ENCODE results near the gene PRKN.
A peak's percentile ranks its signal among the peaks of the same experiment; 100 is the strongest.

PRKN gene

GRCh38 chr6:162005372-162005771, 722.2 kb downstream of the PRKN start:
- Histone ChIP-seq H3K27me3 (ENCODE audit: insufficient read depth, low read length) (no peaks in the 10 kb centered on the region), H3K4me1 (ENCODE audit: insufficient read depth, low read length) (no peaks in the 10 kb centered on the region), H3K36me3 (ENCODE audit: insufficient read depth, low read depth, low read length) (no peaks in the 10 kb centered on the region), H3K9ac (ENCODE audit: low read depth, low read length) (no peak overlapping the region), H3K9me3 (ENCODE audit: insufficient read depth, low read depth, low read length) (no peaks in the 10 kb centered on the region), H3K4me3 (ENCODE audit: low read length) (no peak overlapping the region), H3K27ac (ENCODE audit: low read length) (no peak overlapping the region)

GRCh38 chr6:161996783-161997182, 730.8 kb downstream of the PRKN start:
- no peak overlapping the region for H3K9ac ChIP-seq (ENCODE audit: low read depth, low read length)
- H3K36me3 ChIP-seq (ENCODE audit: insufficient read depth, low read depth, low read length): no peaks in the 10 kb centered on the region
- H3K27me3 ChIP-seq (ENCODE audit: insufficient read depth, low read length): no peaks in the 10 kb centered on the region
- H3K4me1 ChIP-seq (ENCODE audit: insufficient read depth, low read length): no peaks in the 10 kb centered on the region
- H3K4me3 ChIP-seq (ENCODE audit: low read length): no peak overlapping the region
- no peak overlapping the region for H3K27ac ChIP-seq (ENCODE audit: low read length)
- H3K9me3 ChIP-seq (ENCODE audit: insufficient read depth, low read depth, low read length): no peaks in the 10 kb centered on the region

- Histone ChIP-seq H3K4me1 (ENCODE audit: insufficient read depth, low read length) (no peaks in the 10 kb centered on the region), H3K27ac (ENCODE audit: low read length) (no peak overlapping the region), H3K9me3 (ENCODE audit: insufficient read depth, low read depth, low read length) (no peaks in the 10 kb centered on the region), H3K4me3 (ENCODE audit: low read length) (no peak overlapping the region), H3K36me3 (ENCODE audit: insufficient read depth, low read depth, low read length) (no peaks in the 10 kb centered on the region), H3K9ac (ENCODE audit: low read depth, low read length) (no peak overlapping the region), H3K27me3 (ENCODE audit: insufficient read depth, low read length) (no peaks in the 10 kb centered on the region)
Measured at GRCh38 chr6:161985876-161986423, 741.6 kb downstream of the PRKN start.

GRCh38 chr6:161984713-161985112, 742.9 kb downstream of the PRKN start:
- Histone ChIP-seq H3K9ac (ENCODE audit: low read depth, low read length) (no peak overlapping the region), H3K9me3 (ENCODE audit: insufficient read depth, low read depth, low read length) (no peaks in the 10 kb centered on the region), H3K4me1 (ENCODE audit: insufficient read depth, low read length) (no peaks in the 10 kb centered on the region), H3K36me3 (ENCODE audit: insufficient read depth, low read depth, low read length) (no peaks in the 10 kb centered on the region), H3K4me3 (ENCODE audit: low read length) (no peak overlapping the region), H3K27ac (ENCODE audit: low read length) (no peak overlapping the region), H3K27me3 (ENCODE audit: insufficient read depth, low read length) (no peaks in the 10 kb centered on the region)

GRCh38 chr6:161976553-161976952, 751.0 kb downstream of the PRKN start:
- peaks cover 13% of the 10 kb centered on the region for H3K9me3 ChIP-seq (ENCODE audit: insufficient read depth, low read depth, low read length)
- no peaks in the 10 kb centered on the region for H3K36me3 ChIP-seq (ENCODE audit: insufficient read depth, low read depth, low read length)
- no peaks in the 10 kb centered on the region for H3K4me1 ChIP-seq (ENCODE audit: insufficient read depth, low read length)
- H3K9ac ChIP-seq (ENCODE audit: low read depth, low read length): no peak overlapping the region
- no peak overlapping the region for H3K4me3 ChIP-seq (ENCODE audit: low read length)
- H3K27me3 ChIP-seq (ENCODE audit: insufficient read depth, low read length): no peaks in the 10 kb centered on the region
- no peak overlapping the region for H3K27ac ChIP-seq (ENCODE audit: low read length)

GRCh38 chr6:161973064-161973463, 754.5 kb downstream of the PRKN start:
- Histone ChIP-seq H3K9ac (ENCODE audit: low read depth, low read length) (no peak overlapping the region), H3K27ac (ENCODE audit: low read length) (no peak overlapping the region), H3K27me3 (ENCODE audit: insufficient read depth, low read length) (no peaks in the 10 kb centered on the region), H3K36me3 (ENCODE audit: insufficient read depth, low read depth, low read length) (no peaks in the 10 kb centered on the region), H3K4me1 (ENCODE audit: insufficient read depth, low read length) (no peaks in the 10 kb centered on the region), H3K4me3 (ENCODE audit: low read length) (no peak overlapping the region), H3K9me3 (ENCODE audit: insufficient read depth, low read depth, low read length) (peaks cover 13% of the 10 kb centered on the region)

GRCh38 chr6:161971043-161971442, 756.5 kb downstream of the PRKN start:
- no peak overlapping the region for H3K27ac ChIP-seq (ENCODE audit: low read length)
- no peaks in the 10 kb centered on the region for H3K4me1 ChIP-seq (ENCODE audit: insufficient read depth, low read length)
- H3K4me3 ChIP-seq (ENCODE audit: low read length): no peak overlapping the region
- H3K9me3 ChIP-seq (ENCODE audit: insufficient read depth, low read depth, low read length): peaks cover 1% of the 10 kb centered on the region; the same call in 1 of the 2 replicates
- no peaks in the 10 kb centered on the region for H3K36me3 ChIP-seq (ENCODE audit: insufficient read depth, low read depth, low read length)
- no peaks in the 10 kb centered on the region for H3K27me3 ChIP-seq (ENCODE audit: insufficient read depth, low read length)
- no peak overlapping the region for H3K9ac ChIP-seq (ENCODE audit: low read depth, low read length)

- Histone ChIP-seq H3K9me3 (ENCODE audit: insufficient read depth, low read depth, low read length) (no peaks in the 10 kb centered on the region), H3K36me3 (ENCODE audit: insufficient read depth, low read depth, low read length) (no peaks in the 10 kb centered on the region), H3K27me3 (ENCODE audit: insufficient read depth, low read length) (no peaks in the 10 kb centered on the region), H3K27ac (ENCODE audit: low read length) (peak overlapping the region; percentile 8), H3K4me1 (ENCODE audit: insufficient read depth, low read length) (peaks cover 16% of the 10 kb centered on the region; the same call in 1 of the 2 replicates), H3K9ac (ENCODE audit: low read depth, low read length) (peak overlapping the region; percentile 34; the same call in 1 of the 2 replicates), H3K4me3 (ENCODE audit: low read length) (peak overlapping the region; percentile 13; the same call in 1 of the 2 replicates)
Measured at GRCh38 chr6:161963634-161964234, 763.8 kb downstream of the PRKN start.

GRCh38 chr6:161963181-161963580, 764.4 kb downstream of the PRKN start:
- Histone ChIP-seq H3K4me1 (ENCODE audit: insufficient read depth, low read length) (peaks cover 16% of the 10 kb centered on the region; the same call in 1 of the 2 replicates), H3K4me3 (ENCODE audit: low read length) (peak overlapping the region; percentile 13; the same call in 1 of the 2 replicates), H3K9me3 (ENCODE audit: insufficient read depth, low read depth, low read length) (no peaks in the 10 kb centered on the region), H3K27ac (ENCODE audit: low read length) (no peak overlapping the region), H3K36me3 (ENCODE audit: insufficient read depth, low read depth, low read length) (no peaks in the 10 kb centered on the region), H3K9ac (ENCODE audit: low read depth, low read length) (peak overlapping the region; percentile 34; the same call in 1 of the 2 replicates), H3K27me3 (ENCODE audit: insufficient read depth, low read length) (no peaks in the 10 kb centered on the region)

GRCh38 chr6:161961796-161962195, 765.8 kb downstream of the PRKN start:
- no peaks in the 10 kb centered on the region for H3K9me3 ChIP-seq (ENCODE audit: insufficient read depth, low read depth, low read length)
- no peaks in the 10 kb centered on the region for H3K36me3 ChIP-seq (ENCODE audit: insufficient read depth, low read depth, low read length)
- no peaks in the 10 kb centered on the region for H3K27me3 ChIP-seq (ENCODE audit: insufficient read depth, low read length)
- H3K9ac ChIP-seq (ENCODE audit: low read depth, low read length): no peak overlapping the region
- H3K4me3 ChIP-seq (ENCODE audit: low read length): no peak overlapping the region
- H3K27ac ChIP-seq (ENCODE audit: low read length): no peak overlapping the region
- peaks cover 16% of the 10 kb centered on the region; the same call in 1 of the 2 replicates for H3K4me1 ChIP-seq (ENCODE audit: insufficient read depth, low read length)

- no peak overlapping the region for H3K4me3 ChIP-seq (ENCODE audit: low read length)
- H3K9ac ChIP-seq (ENCODE audit: low read depth, low read length): no peak overlapping the region
- peaks cover 18% of the 10 kb centered on the region; the same call in 1 of the 2 replicates for H3K4me1 ChIP-seq (ENCODE audit: insufficient read depth, low read length)
- H3K27me3 ChIP-seq (ENCODE audit: insufficient read depth, low read length): no peaks in the 10 kb centered on the region
- H3K9me3 ChIP-seq (ENCODE audit: insufficient read depth, low read depth, low read length): no peaks in the 10 kb centered on the region
- no peak overlapping the region for H3K27ac ChIP-seq (ENCODE audit: low read length)
- H3K36me3 ChIP-seq (ENCODE audit: insufficient read depth, low read depth, low read length): no peaks in the 10 kb centered on the region
Measured at GRCh38 chr6:161961046-161961445, 766.5 kb downstream of the PRKN start.

- no peak overlapping the region for H3K9ac ChIP-seq (ENCODE audit: low read depth, low read length)
- no peak overlapping the region for H3K4me3 ChIP-seq (ENCODE audit: low read length)
- H3K4me1 ChIP-seq (ENCODE audit: insufficient read depth, low read length): peaks cover 14% of the 10 kb centered on the region; the same call in 1 of the 2 replicates
- H3K36me3 ChIP-seq (ENCODE audit: insufficient read depth, low read depth, low read length): no peaks in the 10 kb centered on the region
- H3K27me3 ChIP-seq (ENCODE audit: insufficient read depth, low read length): no peaks in the 10 kb centered on the region
- no peak overlapping the region for H3K27ac ChIP-seq (ENCODE audit: low read length)
- H3K9me3 ChIP-seq (ENCODE audit: insufficient read depth, low read depth, low read length): no peaks in the 10 kb centered on the region
Measured at GRCh38 chr6:161959072-161959471, 768.5 kb downstream of the PRKN start.

Measured in iPS-20b (cell line).